ENCODE data around the gene NKAIN2. TPM values are rescaled to one million over a fixed set of nuclear protein-coding genes. Genes with fewer than 3 reads are reported as not detected.

Gene NKAIN2
- total and polyA plus RNA-seq, 12 donors: 0.07 to 3.0 (median 0.28) TPM; not detected in 1

DNA sequence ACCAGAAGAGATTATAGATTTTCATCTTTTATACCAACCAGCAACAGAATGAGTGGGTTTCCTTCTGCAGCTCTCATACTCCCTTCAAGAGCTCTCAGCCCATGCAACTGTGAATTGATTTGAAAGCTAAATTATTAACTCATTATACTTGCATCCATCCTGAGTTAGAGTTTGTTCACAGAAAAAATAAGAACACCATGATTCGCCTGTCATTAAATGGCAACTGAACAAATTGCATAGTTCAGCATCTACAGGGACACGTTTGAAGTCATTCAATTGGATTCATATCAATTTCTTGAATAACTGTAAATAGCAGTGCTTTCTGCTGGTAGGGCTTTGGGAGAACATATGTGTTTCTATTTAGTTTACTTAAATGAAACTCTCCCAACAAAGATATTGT, 65.7 kb downstream of the NKAIN2 start:
- 60 to 64% methylated on average over 2 of the region's 2 CpGs for WGBS, 2 donors
- TF ChIP-seq, protein P1, sequence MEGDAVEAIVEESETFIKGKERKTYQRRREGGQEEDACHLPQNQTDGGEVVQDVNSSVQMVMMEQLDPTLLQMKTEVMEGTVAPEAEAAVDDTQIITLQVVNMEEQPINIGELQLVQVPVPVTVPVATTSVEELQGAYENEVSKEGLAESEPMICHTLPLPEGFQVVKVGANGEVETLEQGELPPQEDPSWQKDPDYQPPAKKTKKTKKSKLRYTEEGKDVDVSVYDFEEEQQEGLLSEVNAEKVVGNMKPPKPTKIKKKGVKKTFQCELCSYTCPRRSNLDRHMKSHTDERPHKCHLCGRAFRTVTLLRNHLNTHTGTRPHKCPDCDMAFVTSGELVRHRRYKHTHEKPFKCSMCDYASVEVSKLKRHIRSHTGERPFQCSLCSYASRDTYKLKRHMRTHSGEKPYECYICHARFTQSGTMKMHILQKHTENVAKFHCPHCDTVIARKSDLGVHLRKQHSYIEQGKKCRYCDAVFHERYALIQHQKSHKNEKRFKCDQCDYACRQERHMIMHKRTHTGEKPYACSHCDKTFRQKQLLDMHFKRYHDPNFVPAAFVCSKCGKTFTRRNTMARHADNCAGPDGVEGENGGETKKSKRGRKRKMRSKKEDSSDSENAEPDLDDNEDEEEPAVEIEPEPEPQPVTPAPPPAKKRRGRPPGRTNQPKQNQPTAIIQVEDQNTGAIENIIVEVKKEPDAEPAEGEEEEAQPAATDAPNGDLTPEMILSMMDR (IDR thresholded peaks at IDR 0.05): no peak
- no peaks in the 10 kb centered on the region for H3K27me3 ChIP-seq
- H3K36me3 ChIP-seq: no peaks in the 10 kb centered on the region
- no peak for ATAC-seq
- no peak overlapping the region for H3K4me3 ChIP-seq
- intact Hi-C loops (cut with DNase I): no loop called here
- H3K27ac ChIP-seq: no peak overlapping the region
- DNase-seq: no peak
- no peaks in the 10 kb centered on the region for H3K4me1 ChIP-seq
- peaks cover 0 to 7% (median 0%) of the 10 kb centered on the region in 11 donors for H3K9me3 ChIP-seq

DNA sequence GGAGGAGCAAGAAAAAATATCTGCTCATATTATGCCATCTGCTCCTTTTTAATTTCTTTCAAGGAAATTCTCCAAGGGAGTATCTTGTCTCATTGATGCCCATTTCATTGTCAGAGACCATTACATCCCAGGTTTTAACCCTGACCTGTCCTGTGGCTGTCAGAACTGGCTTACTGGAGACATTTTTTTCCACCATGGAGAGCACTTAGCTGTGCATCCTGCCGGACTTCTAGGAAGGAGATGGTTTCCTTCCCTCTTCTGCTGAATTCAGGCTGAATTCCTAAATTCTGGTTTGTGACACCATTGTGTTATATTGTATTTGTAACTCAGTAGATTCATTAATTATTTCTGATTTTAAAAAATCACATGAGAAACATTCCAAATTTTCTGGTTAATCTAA, 70.3 kb downstream of the NKAIN2 start:
- DNase-seq: no peak
- ATAC-seq: no peak
- intact Hi-C loops (cut with DNase I): no loop called here

DNA sequence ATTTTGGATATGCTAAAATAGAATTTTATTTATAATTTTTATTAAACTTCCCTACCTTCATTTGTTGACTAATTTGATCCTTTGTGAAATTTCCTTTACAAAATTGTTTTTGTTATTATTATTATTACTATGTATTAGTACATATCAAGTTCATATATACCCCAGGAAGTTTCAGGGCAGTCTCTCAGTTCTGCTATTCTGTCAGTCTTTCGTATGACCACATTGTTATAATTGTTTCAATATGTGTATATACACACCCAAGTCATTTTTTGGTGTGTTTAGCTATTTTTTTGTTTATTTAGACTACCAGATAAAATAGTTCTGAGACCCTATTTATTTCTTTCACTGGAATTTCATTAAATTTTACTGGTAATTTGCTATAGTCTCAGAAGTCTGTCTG, 72.1 kb downstream of the NKAIN2 start:
- DNase-seq (no peak), ATAC-seq (no peak)
- 83 to 89% methylated on average over 1 of the region's 1 CpG for WGBS, 2 donors
- Histone ChIP-seq H3K4me1 (no peaks in the 10 kb centered on the region), H3K27me3 (no peaks in the 10 kb centered on the region), H3K36me3 (no peaks in the 10 kb centered on the region), H3K27ac (no peak overlapping the region), H3K4me3 (no peak overlapping the region), H3K9me3 (peaks cover 0 to 7% (median 0%) of the 10 kb centered on the region in 11 donors)
- TF ChIP-seq, protein P1 (IDR thresholded peaks at IDR 0.05): no peak
- intact Hi-C loops (cut with DNase I): no loop called here

More for the DNA sequence above, 70.3 kb downstream of the NKAIN2 start:
- Histone ChIP-seq H3K9me3 (peaks cover 0 to 7% (median 0%) of the 10 kb centered on the region in 11 donors), H3K27ac (no peak overlapping the region), H3K4me1 (no peaks in the 10 kb centered on the region), H3K27me3 (no peaks in the 10 kb centered on the region), H3K4me3 (no peak overlapping the region), H3K36me3 (no peaks in the 10 kb centered on the region)
- TF ChIP-seq, protein P1 (IDR thresholded peaks at IDR 0.05): no peak
- 42 to 44% methylated on average over 1 of the region's 1 CpG for WGBS, 2 donors

DNA sequence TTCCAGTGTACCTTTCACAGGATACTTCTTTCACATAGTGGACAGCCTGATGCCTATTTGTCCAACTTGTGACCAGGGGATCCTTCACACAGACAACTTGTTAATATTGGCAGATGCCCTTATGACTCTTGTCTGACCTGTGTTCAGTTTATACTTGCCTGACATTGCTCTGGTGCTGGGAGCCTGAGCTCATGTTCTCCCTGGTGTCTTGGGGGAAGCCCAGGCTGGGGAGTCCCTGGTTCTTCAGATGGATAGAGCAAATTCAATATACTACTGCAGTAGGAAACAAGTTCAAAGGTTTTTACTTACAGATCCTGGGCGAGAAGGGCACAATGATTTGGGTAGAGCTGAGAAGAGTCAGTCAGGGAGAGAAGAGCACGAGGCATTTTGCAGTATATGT, 76.1 kb downstream of the NKAIN2 start:
- WGBS, 2 donors: 81 to 87% methylated on average over 2 of the region's 2 CpGs
- no peaks in the 10 kb centered on the region for H3K4me1 ChIP-seq
- no peak for ATAC-seq
- no peak overlapping the region for H3K4me3 ChIP-seq
- H3K27me3 ChIP-seq: no peaks in the 10 kb centered on the region
- intact Hi-C loops (cut with DNase I): loop anchor here in 1 of 10 donors (5.0 kb wide), 1 partner anchor 907 kb away; no protein-coding TSS in a partner anchor
- no peaks in the 10 kb centered on the region for H3K36me3 ChIP-seq
- H3K27ac ChIP-seq: no peak overlapping the region
- TF ChIP-seq, protein P1 (IDR thresholded peaks at IDR 0.05): no peak
- peaks cover 0 to 3% (median 0%) of the 10 kb centered on the region in 11 donors for H3K9me3 ChIP-seq
- DNase-seq: no peak

Data from heart right ventricle (tissue), 16 donors.